ENCODE measurements around the gene NEIL3.

Gene NEIL3

GRCh38 chr4:177309522-177310371 lies at the start of gene NEIL3:
TSS of gene NEIL3 (plus strand) at chr4:177309874. CDS start at chr4:177309954, 80 bp downstream.
- H3K4me3 ChIP-seq (replicated peaks; ENCODE audit: low read depth, low read length), result peak within 1 kb of the TSS; percentile 92
- peak; percentile 61 for DNase-seq (ENCODE audit: extremely low read depth, low read depth)
- no peak for TF ChIP-seq CTCF (IDR thresholded peaks at IDR 0.05; ENCODE audit: low read depth, low read length, missing control alignments)

- H3K4me3 ChIP-seq (replicated peaks; ENCODE audit: low read depth, low read length), result no peak overlapping the region
- DNase-seq (ENCODE audit: extremely low read depth, low read depth), result no peak
- no peak for TF ChIP-seq CTCF (IDR thresholded peaks at IDR 0.05; ENCODE audit: low read depth, low read length, missing control alignments)
Observed at GRCh38 chr4:177263818-177264217, 45.9 kb upstream of the NEIL3 start.

- no peak for DNase-seq (ENCODE audit: extremely low read depth, low read depth)
- no peak overlapping the region for H3K4me3 ChIP-seq (replicated peaks; ENCODE audit: low read depth, low read length)
- no peak for TF ChIP-seq CTCF (IDR thresholded peaks at IDR 0.05; ENCODE audit: low read depth, low read length, missing control alignments)
Observed at GRCh38 chr4:177264788-177265422, 44.8 kb upstream of the NEIL3 start.

- no peak for TF ChIP-seq CTCF (IDR thresholded peaks at IDR 0.05; ENCODE audit: low read depth, low read length, missing control alignments)
- no peak overlapping the region for H3K4me3 ChIP-seq (replicated peaks; ENCODE audit: low read depth, low read length)
- DNase-seq (ENCODE audit: extremely low read depth, low read depth), result no peak
Observed at GRCh38 chr4:177265729-177266128, 43.9 kb upstream of the NEIL3 start.

- TF ChIP-seq CTCF (IDR thresholded peaks at IDR 0.05; ENCODE audit: low read depth, low read length, missing control alignments), result no peak
- no peak overlapping the region for H3K4me3 ChIP-seq (replicated peaks; ENCODE audit: low read depth, low read length)
- no peak for DNase-seq (ENCODE audit: extremely low read depth, low read depth)
Observed at GRCh38 chr4:177266506-177266905, 43.2 kb upstream of the NEIL3 start.

GRCh38 chr4:177267911-177268310 lies 41.8 kb upstream of the NEIL3 start:
- H3K4me3 ChIP-seq (replicated peaks; ENCODE audit: low read depth, low read length), result no peak overlapping the region
- no peak for DNase-seq (ENCODE audit: extremely low read depth, low read depth)
- TF ChIP-seq CTCF (IDR thresholded peaks at IDR 0.05; ENCODE audit: low read depth, low read length, missing control alignments), result no peak

Data from HFF-Myc (cell line).